HepG2 (cell line): ENCODE measurements around the gene SEC14L5. TPM values are rescaled to one million over a fixed set of nuclear protein-coding genes. Genes with fewer than 3 reads are reported as not detected.
A peak's percentile ranks its signal among the peaks of the same experiment; 100 is the strongest.

Experiments used
- EP300 ChIP-seq, 3 experiments: sonication (generic) in 1 of 3; formaldehyde crosslinking in 1 of 3; IDR thresholded peaks; 2 replicates each; pipeline versions ENCODE4 v1.5.1 to v1.6.1; 2011 to 2020; ENCODE audit warnings: low read depth in 2 of 3, low read length in 2 of 3, borderline replicate concordance in 1 of 3, improper control_type of control experiment in 1 of 3, mild to moderate bottlenecking in 1 of 3, missing genetic modification reagents in 1 of 3, moderate library complexity in 1 of 3
- HOXA3 ChIP-seq: sonication (generic); formaldehyde crosslinking; IDR thresholded peaks from 2 replicates; pipeline ENCODE4 v1.5.0; 2020; ENCODE audit warnings: missing genetic modification reagents
- NFAT5 ChIP-seq: sonication (generic); formaldehyde crosslinking; IDR thresholded peaks from 2 replicates; pipeline ENCODE4 v1.4.0; 2020; ENCODE audit warnings: missing genetic modification reagents
- NFIB ChIP-seq: sonication (generic); formaldehyde crosslinking; IDR thresholded peaks from 2 replicates; pipeline ENCODE4 v1.9.0; 2021; ENCODE audit warnings: missing genetic modification reagents, mild to moderate bottlenecking, borderline replicate concordance
- ONECUT2 ChIP-seq: sonication (generic); formaldehyde crosslinking; IDR thresholded peaks from 2 replicates; pipeline ENCODE4 v1.4.0; 2020; ENCODE audit warnings: missing genetic modification reagents
- PBX3 ChIP-seq: sonication (generic); formaldehyde crosslinking; IDR thresholded peaks from 2 replicates; pipeline ENCODE4 v1.8.1; 2023; ENCODE audit warnings: missing genetic modification reagents, inconsistent platforms, borderline replicate concordance
- PHF8 ChIP-seq: sonication (generic); formaldehyde crosslinking; IDR thresholded peaks from 2 replicates; pipeline ENCODE4 v1.5.0; 2020; ENCODE audit warnings: missing genetic modification reagents
- POGK ChIP-seq: sonication (generic); formaldehyde crosslinking; conservative IDR thresholded peaks from 2 replicates; pipeline ENCODE4 v1.8.0; 2022; ENCODE audit warnings: mild to moderate bottlenecking, moderate library complexity, missing genetic modification reagents
- RFXANK ChIP-seq: IDR thresholded peaks from 2 replicates; pipeline ENCODE4 v1.6.1; 2016
- TEAD3 ChIP-seq: optimal IDR thresholded peaks from 2 replicates; pipeline ENCODE3; 2016; ENCODE audit warnings: borderline replicate concordance
- TOPORS ChIP-seq: sonication (generic); formaldehyde crosslinking; IDR thresholded peaks from 2 replicates; pipeline ENCODE4 v1.8.0; 2023; ENCODE audit warnings: mild to moderate bottlenecking, missing genetic modification reagents
- TRIM22 ChIP-seq: fragments of 450-650 bp; IDR thresholded peaks from 2 replicates; pipeline ENCODE4 v1.6.1; 2017
- ZNF17 ChIP-seq: sonication (generic); formaldehyde crosslinking; IDR thresholded peaks from 2 replicates; pipeline ENCODE4 v1.5.0; 2020; ENCODE audit warnings: mild to moderate bottlenecking, missing genetic modification reagents
- ZNF44 ChIP-seq: sonication (generic); formaldehyde crosslinking; IDR thresholded peaks from 2 replicates; pipeline ENCODE4 v1.5.1; 2020; ENCODE audit warnings: mild to moderate bottlenecking, missing genetic modification reagents
- ZNF576 ChIP-seq: sonication (generic); formaldehyde crosslinking; IDR thresholded peaks from 2 replicates; pipeline ENCODE4 v1.4.0; 2020; ENCODE audit warnings: mild to moderate bottlenecking, missing genetic modification reagents
- ZNF678 ChIP-seq: sonication (generic); formaldehyde crosslinking; IDR thresholded peaks from 2 replicates; pipeline ENCODE4 v1.4.0; 2020; ENCODE audit warnings: mild to moderate bottlenecking, missing genetic modification reagents
- ZNF773 ChIP-seq: sonication (generic); formaldehyde crosslinking; IDR thresholded peaks from 2 replicates; pipeline ENCODE4 v1.4.0; 2020; ENCODE audit warnings: missing genetic modification reagents, borderline replicate concordance
- ZNF891 ChIP-seq: sonication (generic); formaldehyde crosslinking; IDR thresholded peaks from 2 replicates; pipeline ENCODE4 v1.5.0; 2020; ENCODE audit warnings: mild to moderate bottlenecking, missing genetic modification reagents
- polyA plus RNA-seq, 8 experiments: library from polyadenylated mRNA; depleted of rRNA in 3 of 8; stranded (reverse) in 7 of 8; unstranded in 1 of 8; fragments of >200 nt; fragmentation: Illumina TruSeq in 4 of 8; extraction: Trizol in 4 of 8; gene quantifications; 2 replicates each; pipeline versions ENCODE4 v1.2.1 to v1.2.3, GENCODE V29; 2011 to 2016; ENCODE audit warnings: low read depth in 4 of 8, missing spikeins in 1 of 8, mixed read lengths in 1 of 8; ENCODE audit not compliant: insufficient read depth in 1 of 8
- total RNA-seq, 5 experiments: library from RNA; depleted of rRNA; stranded (reverse); fragments of >200 nt; fragmentation: Illumina TruSeq; extraction: Trizol; gene quantifications; 2 replicates each; pipeline ENCODE4 v1.2.3, GENCODE V29; 2016; ENCODE audit warnings: low read depth in 1 of 5

The SEC14L5 gene
- total and polyA plus RNA-seq, 2 of the 13 experiments (the other 11 are each of a cell fraction or from before 2014, with no cell fraction given) = 0.40 to 0.42 TPM

- TF ChIP-seq PBX3 (CRISPR knock-in tag) = peak; percentile 89
- TF ChIP-seq RFXANK = peak; percentile 92; the same call in 1 of the 2 replicates
- TF ChIP-seq ZNF44 = no peak
- TF ChIP-seq ONECUT2 (CRISPR knock-in tag) = peak; percentile 31; the same call in 1 of the 2 replicates
- peak; percentile 84; the same call in 1 of the 2 replicates for TF ChIP-seq ZNF773
- 0 out of 2 replicates have a peak, but pooled peaks have one; percentile 76 for TF ChIP-seq ZNF891 (CRISPR knock-in tag)
- no peak; the same call in 1 of the 2 replicates for TF ChIP-seq TOPORS (CRISPR knock-in tag)
- TF ChIP-seq TRIM22 = no peak
- no peak for TF ChIP-seq ZNF576 (CRISPR knock-in tag)
- peak; percentile 95 for TF ChIP-seq HOXA3
- peak; percentile 72 for TF ChIP-seq TEAD3 (CRISPR knock-in tag)
- TF ChIP-seq EP300 (IDR thresholded peaks at IDR 0.05; ENCODE audit: low read depth in 2 of 2, low read length in 2 of 2) = peak in 1 of 2 experiments; percentile 78; a peak in 2 of 4 replicates
- no peak; the same call in 1 of the 2 replicates for TF ChIP-seq EP300 (CRISPR knock-in tag; IDR thresholded peaks at IDR 0.05; ENCODE audit: borderline replicate concordance)
- TF ChIP-seq NFIB (CRISPR knock-in tag) = no peak
- TF ChIP-seq NFAT5 (CRISPR knock-in tag) = peak; percentile 91
- peak; percentile 93 for TF ChIP-seq POGK (CRISPR knock-in tag)
- TF ChIP-seq ZNF678 = peak; percentile 80; the same call in 1 of the 2 replicates
- peak; percentile 97 for TF ChIP-seq PHF8 (CRISPR knock-in tag)
- no peak for TF ChIP-seq ZNF17 (CRISPR knock-in tag)
These were observed 75.4 kb downstream of the SEC14L5 start, which contains the start of gene NAGPA (continued) for GRCh38 chr16:5033256-5034166.
